ENCODE measurements around the gene IER5L. TPM values are rescaled to one million over a fixed set of nuclear protein-coding genes. Genes with fewer than 3 reads are reported as not detected.

The IER5L gene
- total and polyA plus RNA-seq, 7 donors = 2.3 to 17.4 (median 6.7) TPM

- no peak overlapping the region for H3K4me3 ChIP-seq
- no peak overlapping the region for H3K27ac ChIP-seq
- no peaks in the 10 kb centered on the region for H3K27me3 ChIP-seq
- no peak for TF ChIP-seq POLR2A (IDR thresholded peaks at IDR 0.05)
- peaks cover 0 to 8% (median 2%) of the 10 kb centered on the region in 4 donors for H3K4me1 ChIP-seq
- 84 to 89% methylated on average over 15 of the region's 15 CpGs for WGBS, 2 donors
- no peaks in the 10 kb centered on the region for H3K9me3 ChIP-seq
- no peaks in the 10 kb centered on the region for H3K36me3 ChIP-seq
- no peak for DNase-seq
- intact Hi-C loops (cut with DNase I) = no loop called here
Observed at GRCh38 chr9:129223551-129224208, 45.6 kb upstream of the IER5L start.

GRCh38 chr9:129222819-129223218 lies 44.8 kb upstream of the IER5L start:
- intact Hi-C loops (cut with DNase I) = no loop called here
- TF ChIP-seq EP300 (IDR thresholded peaks at IDR 0.05) = no peak
- TF ChIP-seq POLR2AphosphoS5 (IDR thresholded peaks at IDR 0.05) = no peak
- TF ChIP-seq POLR2A (IDR thresholded peaks at IDR 0.05) = no peak
- TF ChIP-seq CTCF (IDR thresholded peaks at IDR 0.05) = no peak
- DNase-seq = no peak
- Histone ChIP-seq H3K4me1 (peaks cover 0 to 8% (median 2%) of the 10 kb centered on the region in 4 donors), H3K27me3 (no peaks in the 10 kb centered on the region), H3K27ac (no peak overlapping the region), H3K9me3 (no peaks in the 10 kb centered on the region), H3K4me3 (no peak overlapping the region), H3K36me3 (no peaks in the 10 kb centered on the region)
- WGBS, 2 donors = 91 to 94% methylated on average over 13 of the region's 13 CpGs

GRCh38 chr9:129221979-129222635 lies 44.0 kb upstream of the IER5L start:
- Histone ChIP-seq H3K4me1 (peaks cover 0 to 8% (median 2%) of the 10 kb centered on the region in 4 donors), H3K4me3 (no peak overlapping the region), H3K27ac (no peak overlapping the region), H3K9me3 (no peaks in the 10 kb centered on the region), H3K36me3 (no peaks in the 10 kb centered on the region), H3K27me3 (no peaks in the 10 kb centered on the region)
- WGBS, 2 donors = 84 to 89% methylated on average over 15 of the region's 15 CpGs
- TF ChIP-seq POLR2A (IDR thresholded peaks at IDR 0.05) = no peak
- no peak for TF ChIP-seq POLR2AphosphoS5 (IDR thresholded peaks at IDR 0.05)
- TF ChIP-seq CTCF (IDR thresholded peaks at IDR 0.05) = no peak
- no peak for TF ChIP-seq EP300 (IDR thresholded peaks at IDR 0.05)
- intact Hi-C loops (cut with DNase I) = no loop called here
- DNase-seq = no peak

- Histone ChIP-seq H3K36me3 (no peaks in the 10 kb centered on the region), H3K4me3 (no peak overlapping the region), H3K4me1 (peaks cover 0 to 8% (median 2%) of the 10 kb centered on the region in 4 donors), H3K9me3 (no peaks in the 10 kb centered on the region), H3K27ac (no peak overlapping the region), H3K27me3 (no peaks in the 10 kb centered on the region)
- no peak for TF ChIP-seq POLR2AphosphoS5 (IDR thresholded peaks at IDR 0.05)
- no peak for TF ChIP-seq EP300 (IDR thresholded peaks at IDR 0.05)
- TF ChIP-seq POLR2A (IDR thresholded peaks at IDR 0.05) = no peak
- TF ChIP-seq CTCF (IDR thresholded peaks at IDR 0.05) = no peak
- DNase-seq = no peak
- WGBS, 2 donors = 71 to 84% methylated on average over 7 of the region's 7 CpGs
- intact Hi-C loops (cut with DNase I) = no loop called here
Observed at GRCh38 chr9:129221233-129221632, 43.2 kb upstream of the IER5L start.

GRCh38 chr9:129220771-129221170 lies 42.7 kb upstream of the IER5L start:
- DNase-seq = no peak
- Histone ChIP-seq H3K36me3 (no peaks in the 10 kb centered on the region), H3K9me3 (no peaks in the 10 kb centered on the region), H3K27ac (no peak overlapping the region), H3K4me1 (peaks cover 0 to 4% (median under 1%) of the 10 kb centered on the region in 4 donors), H3K27me3 (no peaks in the 10 kb centered on the region), H3K4me3 (no peak overlapping the region)
- 62 to 80% methylated on average over 6 of the region's 6 CpGs for WGBS, 2 donors
- TF ChIP-seq POLR2AphosphoS5 (IDR thresholded peaks at IDR 0.05) = no peak
- TF ChIP-seq POLR2A (IDR thresholded peaks at IDR 0.05) = no peak
- TF ChIP-seq CTCF (IDR thresholded peaks at IDR 0.05) = no peak
- TF ChIP-seq EP300 (IDR thresholded peaks at IDR 0.05) = no peak
- intact Hi-C loops (cut with DNase I) = no loop called here

Measured in sigmoid colon (tissue), 7 donors.